ENCODE results near the gene SERINC2. TPM values are rescaled to one million over a fixed set of nuclear protein-coding genes. Genes with fewer than 3 reads are reported as not detected.

The SERINC2 gene
- total and polyA plus RNA-seq, 9 of the 15 experiments (the other 6 are each of a cell fraction or from before 2014, with no cell fraction given), result 0.07 to 1.2 (median 0.70) TPM; not detected in 2

GRCh38 chr1:31483012-31483946 is 70.3 kb downstream of the SERINC2 start (continued):
- TF ChIP-seq MAX (CRISPR knock-in tag; IDR thresholded peaks at IDR 0.05) (no peak), RBM17 (IDR thresholded peaks at IDR 0.05; ENCODE audit: borderline replicate concordance, low read depth, low read length) (no peak), SMARCA4 (IDR thresholded peaks at IDR 0.05) (peak; percentile 87; the same call in 1 of the 2 replicates), RAD51 (IDR thresholded peaks at IDR 0.05; ENCODE audit: borderline replicate concordance, low read depth) (no peak), SMAD4 (CRISPR knock-in tag; conservative IDR thresholded peaks at IDR 0.05) (peak; percentile 89), KHSRP (IDR thresholded peaks at IDR 0.05) (peak; percentile 16; the same call in 1 of the 2 replicates), GTF2F1 (IDR thresholded peaks at IDR 0.05; ENCODE audit: low read depth, low read length) (no peak), ZNF644 (tag; IDR thresholded peaks at IDR 0.05; ENCODE audit: low read depth) (peak; percentile 92), THAP7 (CRISPR knock-in tag; IDR thresholded peaks at IDR 0.05) (no peak), C11orf30 (IDR thresholded peaks at IDR 0.05; ENCODE audit: low read depth) (peak; percentile 50; the same call in 1 of the 2 replicates), HOXB6 (CRISPR knock-in tag; IDR thresholded peaks at IDR 0.05; ENCODE audit: borderline replicate concordance) (no peak), EZH2 (IDR thresholded peaks at IDR 0.05; ENCODE audit: borderline replicate concordance, low read depth, low read length) (no peak), MIER1 (IDR thresholded peaks at IDR 0.05; ENCODE audit: low read depth) (no peak), CCAR2 (IDR thresholded peaks at IDR 0.05; ENCODE audit: low read depth, low read length) (no peak), THRB (CRISPR knock-in tag; conservative IDR thresholded peaks at IDR 0.05) (0 out of 2 replicates have a peak, but pooled peaks have one; percentile 14), HDAC8 (tag; IDR thresholded peaks at IDR 0.05) (no peak), VEZF1 (CRISPR knock-in tag; IDR thresholded peaks at IDR 0.05) (peak; percentile 63; the same call in 1 of the 2 replicates), ZFP30 (CRISPR knock-in tag; IDR thresholded peaks at IDR 0.05; ENCODE audit: borderline replicate concordance) (no peak), NRF1 (conservative IDR thresholded peaks at IDR 0.05 in 1 of 2, IDR thresholded peaks at IDR 0.05 in 1 of 2) (peak; percentile 25 to 36; a peak in 3 of 4 replicates), DMBX1 (CRISPR knock-in tag; IDR thresholded peaks at IDR 0.05; ENCODE audit: borderline replicate concordance) (peak; percentile 66; the same call in 1 of the 2 replicates), SPI1 (IDR thresholded peaks at IDR 0.05; ENCODE audit: borderline replicate concordance, low read depth, low read length) (0 out of 2 replicates have a peak, but pooled peaks have one; percentile 30), ZNF584 (CRISPR knock-in tag; IDR thresholded peaks at IDR 0.05; ENCODE audit: low read depth) (peak; percentile 85), GABPB2 (CRISPR knock-in tag; conservative IDR thresholded peaks at IDR 0.05) (no peak), BDP1 (IDR thresholded peaks at IDR 0.05; ENCODE audit: insufficient read depth, insufficient read length) (no peak)

Measured in K562 (cell line).